HL-60 (cell line): ENCODE data around the gene AKT2.

Experiments
- POLR2AphosphoS5 ChIP-seq: IDR thresholded peaks from 2 replicates; pipeline ENCODE4 v1.6.1; 2012; ENCODE audit warnings: low read depth
- SPI1 ChIP-seq: IDR thresholded peaks from 2 replicates; pipeline ENCODE4 v1.6.1; 2012; ENCODE audit warnings: low read depth, mild to moderate bottlenecking, borderline replicate concordance
- TF ChIP-seq, protein P1 (sequence below): IDR thresholded peaks from one replicate; pipeline ENCODE4 v1.5.1; 2011; ENCODE audit warnings: low read length, control low read depth, inconsistent platforms; ENCODE audit not compliant: insufficient read depth

- TF ChIP-seq POLR2AphosphoS5 = no peak
- no peak for TF ChIP-seq SPI1
- TF ChIP-seq, protein P1, sequence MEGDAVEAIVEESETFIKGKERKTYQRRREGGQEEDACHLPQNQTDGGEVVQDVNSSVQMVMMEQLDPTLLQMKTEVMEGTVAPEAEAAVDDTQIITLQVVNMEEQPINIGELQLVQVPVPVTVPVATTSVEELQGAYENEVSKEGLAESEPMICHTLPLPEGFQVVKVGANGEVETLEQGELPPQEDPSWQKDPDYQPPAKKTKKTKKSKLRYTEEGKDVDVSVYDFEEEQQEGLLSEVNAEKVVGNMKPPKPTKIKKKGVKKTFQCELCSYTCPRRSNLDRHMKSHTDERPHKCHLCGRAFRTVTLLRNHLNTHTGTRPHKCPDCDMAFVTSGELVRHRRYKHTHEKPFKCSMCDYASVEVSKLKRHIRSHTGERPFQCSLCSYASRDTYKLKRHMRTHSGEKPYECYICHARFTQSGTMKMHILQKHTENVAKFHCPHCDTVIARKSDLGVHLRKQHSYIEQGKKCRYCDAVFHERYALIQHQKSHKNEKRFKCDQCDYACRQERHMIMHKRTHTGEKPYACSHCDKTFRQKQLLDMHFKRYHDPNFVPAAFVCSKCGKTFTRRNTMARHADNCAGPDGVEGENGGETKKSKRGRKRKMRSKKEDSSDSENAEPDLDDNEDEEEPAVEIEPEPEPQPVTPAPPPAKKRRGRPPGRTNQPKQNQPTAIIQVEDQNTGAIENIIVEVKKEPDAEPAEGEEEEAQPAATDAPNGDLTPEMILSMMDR = no peak
Observed at GRCh38 chr19:40244579-40245317, 40.4 kb downstream of the AKT2 start.
